ENCODE data around the gene ADGRD1.

Gene ADGRD1

DNA sequence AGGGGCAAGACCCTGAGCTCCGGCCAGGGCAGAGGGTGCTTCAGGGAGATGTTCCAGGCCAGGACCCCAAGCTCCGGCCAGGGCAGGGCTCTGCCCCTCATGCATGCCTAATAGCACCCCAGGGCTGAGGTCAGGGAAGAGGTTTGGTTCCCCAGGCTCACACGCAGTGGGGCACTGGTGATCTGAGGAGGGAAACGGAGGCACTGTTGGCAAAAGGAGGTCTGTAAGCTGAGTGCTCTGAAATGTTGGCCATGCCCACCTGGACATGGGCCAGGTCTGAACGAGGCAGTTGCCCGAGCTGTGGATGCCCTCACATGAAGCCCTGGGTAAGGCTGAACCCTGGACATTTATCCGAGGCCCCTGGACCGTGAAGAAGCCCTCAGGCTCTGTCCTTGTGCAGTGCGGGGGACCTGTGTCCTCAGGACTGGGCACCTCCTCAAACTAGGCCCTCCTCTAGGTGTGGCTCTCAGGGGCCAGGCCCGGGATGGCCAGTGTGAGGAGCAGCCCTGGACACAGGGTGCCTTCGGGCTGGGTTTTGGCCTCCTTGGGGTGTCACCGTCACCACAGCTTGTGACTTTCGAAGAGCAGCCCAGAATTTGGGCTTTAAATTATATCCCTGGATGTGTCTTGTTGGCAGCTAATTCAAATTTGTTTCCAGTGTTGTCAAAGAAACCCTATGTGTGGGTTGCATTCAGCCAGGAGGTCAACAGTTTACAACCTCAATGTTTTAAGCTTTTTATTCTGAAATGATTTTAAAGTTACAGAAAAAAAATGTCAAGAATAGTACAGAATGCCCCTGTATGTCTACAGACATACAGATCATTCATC is 66.8 kb downstream of the ADGRD1 start:
- DNase-seq = no peak

- no peak for DNase-seq
These were observed 67.4 kb downstream of the ADGRD1 start for GRCh38 chr12:131021154-131021541.

DNA sequence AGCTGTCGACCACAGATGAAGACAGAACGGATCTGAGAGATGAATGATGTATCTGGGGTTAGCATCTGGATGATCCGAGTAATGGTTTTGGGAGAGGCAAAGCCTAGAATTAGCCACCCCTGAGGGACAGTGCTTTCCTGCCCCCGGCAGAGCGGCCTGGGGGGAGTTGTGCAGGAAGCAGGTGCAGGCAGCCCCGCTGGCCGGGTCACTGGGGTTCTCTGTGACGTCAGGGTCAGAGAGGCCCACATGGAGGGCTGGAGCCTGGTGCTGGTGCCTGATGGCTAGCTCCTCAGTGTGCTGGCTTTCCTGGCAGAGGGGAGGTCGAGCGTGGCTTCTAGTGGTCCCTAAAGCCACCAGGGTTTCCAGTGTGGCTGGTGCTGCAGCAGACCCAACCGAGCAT is 70.3 kb downstream of the ADGRD1 start:
- no peak for DNase-seq

DNA sequence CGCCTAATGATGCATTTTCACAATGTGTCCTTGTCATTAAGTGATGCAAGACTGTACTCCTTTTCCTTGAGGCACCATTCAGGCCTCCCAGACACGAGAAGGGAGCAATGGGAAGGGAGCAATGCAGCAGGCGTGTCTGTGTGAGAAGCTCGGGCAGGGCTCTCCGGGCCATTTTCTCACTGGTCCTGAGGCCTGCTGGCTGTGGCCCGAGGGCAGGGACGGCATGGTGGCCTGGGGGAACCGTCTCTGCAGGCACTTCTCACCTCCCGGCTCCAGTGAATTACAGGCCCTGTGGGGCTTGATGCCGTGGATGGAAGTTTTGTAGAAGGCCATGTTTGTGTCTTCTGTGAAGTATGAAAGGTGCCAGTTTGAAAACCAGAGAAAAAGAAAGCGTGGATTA is 71.0 kb downstream of the ADGRD1 start:
- DNase-seq = no peak

- no peak for DNase-seq
These were observed 71.5 kb downstream of the ADGRD1 start for GRCh38 chr12:131025234-131025633.

DNA sequence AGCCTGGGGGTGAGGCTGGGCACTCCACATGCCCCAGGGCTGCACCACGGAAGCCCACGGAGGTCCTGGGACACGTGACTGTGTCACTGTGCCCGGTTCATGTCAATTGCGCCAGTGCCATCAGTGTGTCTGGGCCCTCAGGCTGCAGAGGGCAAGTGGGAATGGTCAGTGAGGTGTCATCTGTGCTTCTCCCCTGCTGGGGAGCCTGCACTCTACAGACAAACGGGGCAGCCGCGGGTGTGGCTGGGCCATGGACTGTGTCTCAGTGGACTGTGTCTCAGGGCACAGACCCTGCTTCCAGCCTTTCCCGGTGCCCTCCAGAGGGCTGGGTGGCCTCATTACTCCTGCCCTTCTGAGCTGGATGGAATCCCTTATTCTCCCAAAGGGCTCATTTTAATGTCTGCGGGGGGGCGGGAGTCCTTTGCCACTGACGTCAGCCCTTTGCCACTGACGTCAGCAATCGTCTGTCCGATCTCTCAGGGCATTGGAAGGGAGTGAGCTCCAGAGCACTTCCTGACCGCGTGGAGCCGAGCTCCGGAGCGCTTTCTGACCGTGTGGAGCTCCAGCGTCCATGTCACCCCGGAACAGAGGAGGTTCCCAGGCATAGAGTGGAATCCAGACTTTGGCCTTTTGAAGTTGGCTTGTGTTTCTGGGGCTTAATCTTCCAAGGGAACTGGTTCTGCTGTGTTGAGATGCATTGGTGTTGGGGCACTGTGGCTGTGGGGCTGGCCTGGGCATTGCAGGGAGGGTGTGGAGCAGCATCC is 72.4 kb downstream of the ADGRD1 start:
- no peak for DNase-seq

DNA sequence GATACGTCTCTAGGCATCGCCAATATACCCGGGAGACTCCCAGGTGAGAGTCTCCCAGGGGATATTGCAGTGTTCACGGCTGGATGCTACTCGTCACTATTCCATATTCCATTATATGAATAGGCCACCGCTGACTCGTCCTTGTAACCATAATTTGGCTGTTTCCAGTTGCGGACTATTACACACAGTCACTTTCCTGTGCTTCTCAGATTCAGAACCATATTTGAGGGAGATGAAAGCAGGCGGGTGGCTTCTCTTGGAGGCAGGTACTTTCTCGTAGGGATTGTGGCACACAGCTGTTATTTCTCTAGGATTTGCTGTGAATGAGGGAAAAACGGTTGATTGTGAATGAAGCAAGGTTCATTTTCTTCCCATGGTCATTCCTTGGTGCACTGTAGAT is 73.0 kb downstream of the ADGRD1 start:
- DNase-seq = no peak

DNA sequence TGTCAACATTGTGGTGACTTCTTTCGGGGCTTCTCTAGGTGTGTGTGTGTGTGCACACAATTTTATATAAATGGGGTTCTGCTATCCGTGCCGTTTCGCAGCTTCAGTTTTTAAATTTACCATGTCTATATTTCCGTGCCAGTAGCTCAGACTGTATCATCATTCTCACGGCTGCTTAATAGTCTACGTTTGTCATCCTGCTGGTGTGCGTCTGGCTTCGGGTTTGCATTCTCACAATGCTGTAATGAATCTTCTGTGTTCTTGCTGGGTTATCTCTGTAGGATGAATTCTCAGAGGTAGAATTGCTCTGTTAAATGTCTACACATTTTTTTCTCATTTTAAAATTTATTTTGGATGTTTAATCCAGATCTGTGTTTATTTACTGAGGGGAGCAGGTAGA is 73.6 kb downstream of the ADGRD1 start:
- no peak for DNase-seq

DNA sequence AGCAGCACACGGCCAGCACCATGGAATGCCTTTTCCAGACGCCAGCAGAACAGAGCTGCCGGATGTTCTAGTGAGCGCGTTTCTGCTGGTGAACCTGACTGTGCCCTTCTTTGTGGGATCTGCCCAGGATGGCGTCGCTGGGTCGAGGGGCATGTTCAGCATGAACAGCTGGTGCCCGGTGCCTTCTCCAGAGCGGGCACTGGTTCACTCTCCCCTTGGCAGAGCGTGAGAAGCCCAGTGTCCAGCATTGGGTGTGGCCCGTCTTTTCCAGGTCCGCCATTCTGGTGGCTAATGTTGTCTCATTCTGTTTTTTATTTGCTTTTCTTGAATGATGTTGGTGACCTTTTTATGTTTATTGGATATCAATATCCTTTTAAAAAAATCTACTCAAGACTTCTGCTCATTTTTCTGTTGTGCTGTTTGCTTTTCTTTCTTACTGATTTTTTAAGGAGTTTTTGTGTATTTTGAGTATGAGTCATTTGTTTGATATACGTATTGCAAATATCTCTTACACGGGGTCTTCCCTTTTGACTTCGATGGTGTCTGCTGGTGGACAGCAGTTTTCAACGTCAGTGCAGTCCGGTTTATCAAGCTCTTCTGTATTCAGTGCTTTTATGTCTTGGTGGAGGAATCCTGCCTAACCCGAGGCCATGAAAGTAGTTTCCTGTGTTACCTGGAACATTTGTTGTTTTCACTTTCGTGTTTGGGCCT is 74.3 kb downstream of the ADGRD1 start:
- DNase-seq = no peak

DNA sequence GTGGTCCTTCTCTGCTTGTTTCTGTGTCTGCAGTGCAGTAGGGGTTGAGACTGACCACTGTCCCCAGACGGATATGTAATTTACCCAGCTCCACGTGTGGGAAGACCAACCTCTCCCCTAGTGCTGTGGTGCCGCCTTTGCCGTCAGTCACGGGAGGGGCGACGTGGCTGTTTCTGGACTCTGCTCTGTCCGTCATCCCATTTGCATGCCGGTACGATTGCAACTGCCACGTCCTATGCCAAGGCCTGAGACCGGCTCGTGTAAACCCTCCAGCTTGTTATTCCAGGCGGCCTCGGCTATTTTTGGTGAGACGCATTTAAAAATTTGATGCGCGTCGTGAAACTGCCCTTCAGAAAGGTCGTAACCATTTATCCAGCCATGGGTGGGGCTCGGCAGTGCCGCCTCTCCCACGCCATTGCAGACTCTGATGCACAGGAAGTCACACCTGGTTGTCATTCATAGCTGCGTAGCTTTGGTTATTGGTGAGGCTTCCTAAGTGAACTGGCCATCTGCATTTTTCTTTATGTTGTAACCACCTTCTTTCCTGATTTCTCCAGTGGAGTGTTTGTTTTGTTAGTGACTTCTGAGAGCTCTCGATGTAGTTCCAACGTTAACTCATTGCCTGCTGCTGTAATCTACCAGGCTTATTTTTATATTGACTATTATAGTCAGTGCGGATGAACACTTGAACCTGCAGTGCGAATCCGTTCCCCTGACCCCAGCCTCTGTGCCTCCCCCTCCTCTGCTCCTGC is 75.1 kb downstream of the ADGRD1 start:
- no peak for DNase-seq

DNA sequence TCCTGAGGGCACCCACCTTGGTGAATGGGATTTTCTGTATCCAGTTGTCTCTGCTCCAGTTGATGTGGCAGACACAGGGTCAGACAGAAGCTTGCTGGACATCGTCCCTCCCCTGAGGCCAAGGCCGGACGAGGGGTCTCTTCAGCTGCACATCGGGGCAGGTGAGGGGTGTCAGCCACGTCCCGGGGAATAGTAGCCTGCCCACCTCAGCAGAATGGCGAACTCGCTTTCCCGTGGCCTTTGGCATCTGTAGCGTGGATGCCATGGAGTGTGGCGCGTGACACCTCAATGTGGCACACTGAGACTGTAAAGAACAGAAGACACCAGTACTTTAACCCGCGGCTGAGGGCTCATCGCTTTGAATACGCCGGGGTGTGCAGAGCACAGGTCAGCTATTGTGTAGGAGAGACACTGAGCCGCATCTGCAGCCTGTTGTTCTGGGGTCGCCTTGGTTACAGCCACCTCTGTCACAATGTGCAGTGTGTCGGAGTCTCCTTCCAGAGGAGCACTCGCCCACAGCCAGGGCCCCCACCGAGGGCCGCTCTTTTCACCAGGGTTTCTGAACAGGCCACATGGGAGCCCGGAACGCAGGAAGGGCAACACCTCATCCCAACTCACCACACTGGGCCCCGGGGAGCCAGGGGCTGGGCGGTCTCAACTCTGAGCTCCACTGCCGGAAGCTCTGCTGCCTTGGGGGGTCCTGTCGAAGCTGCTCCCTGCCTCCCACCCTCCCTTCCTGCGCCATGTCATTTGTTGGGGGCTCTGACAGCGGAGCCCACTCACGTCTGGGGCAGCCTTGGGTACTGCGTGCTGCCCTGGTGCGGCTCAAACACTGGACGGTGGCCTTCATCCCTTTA is 77.0 kb downstream of the ADGRD1 start:
- DNase-seq = no peak

DNA sequence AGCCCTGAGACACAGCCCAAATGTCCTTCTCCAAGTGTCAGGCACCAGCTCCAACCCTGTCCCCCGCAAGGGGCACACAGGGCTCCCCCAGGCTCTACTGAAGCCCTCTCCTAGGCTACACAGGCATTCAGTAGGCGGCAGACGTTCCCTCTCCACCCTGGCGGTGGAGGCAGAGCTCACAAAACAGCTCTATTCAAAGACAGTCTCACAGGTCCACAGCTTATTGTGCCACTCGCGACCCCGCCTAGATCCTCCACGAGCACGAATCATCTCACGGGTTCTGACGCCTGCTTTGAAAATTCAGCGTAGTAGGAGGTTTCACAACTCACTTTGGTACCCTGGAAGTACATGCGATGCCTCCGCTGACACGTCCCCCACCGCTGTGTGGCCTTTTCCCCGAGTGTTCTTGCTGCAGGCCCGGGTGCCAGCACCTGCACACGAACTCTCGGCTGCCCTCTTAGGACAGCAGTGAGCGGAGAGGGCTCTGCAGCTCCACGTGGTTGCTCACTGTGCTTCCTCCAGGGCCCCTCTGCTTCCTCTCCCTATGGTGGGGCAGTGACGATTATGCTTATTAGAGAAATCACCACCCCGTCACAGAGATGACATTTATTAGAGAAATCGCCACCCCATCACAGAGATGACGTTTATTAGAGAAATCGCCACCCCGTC is 78.5 kb downstream of the ADGRD1 start:
- no peak for DNase-seq

- DNase-seq = no peak
These were observed 79.8 kb downstream of the ADGRD1 start for GRCh38 chr12:131033486-131033885.

- DNase-seq = no peak
These were observed 80.3 kb downstream of the ADGRD1 start for GRCh38 chr12:131033886-131034482.

GRCh38 chr12:131034631-131035244 is 81.0 kb downstream of the ADGRD1 start:
- DNase-seq = no peak

DNA sequence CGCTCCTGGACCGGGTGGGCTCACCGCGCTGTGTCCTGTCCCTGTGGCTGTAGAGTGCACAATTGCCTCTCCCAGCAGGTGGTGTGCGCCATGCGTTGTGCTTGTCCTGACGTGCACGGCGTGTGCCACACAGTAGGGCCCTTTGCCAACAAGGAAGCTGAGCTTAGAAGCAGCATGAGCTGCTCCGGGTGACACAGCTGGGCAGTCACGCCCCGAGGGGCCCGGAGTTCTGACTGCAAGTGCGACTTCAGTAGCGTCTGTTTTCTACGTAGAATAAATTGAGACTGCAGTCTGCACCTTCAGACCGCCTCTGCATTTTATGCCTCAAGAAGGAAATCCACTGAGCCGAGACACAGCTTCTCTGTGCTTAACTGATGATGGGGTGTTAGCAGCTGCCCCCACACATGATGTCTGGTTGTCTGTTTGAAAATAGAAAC is 81.6 kb downstream of the ADGRD1 start:
- peak in 12 of 56 donors; percentile 7 to 55 (median 23) for DNase-seq

DNA sequence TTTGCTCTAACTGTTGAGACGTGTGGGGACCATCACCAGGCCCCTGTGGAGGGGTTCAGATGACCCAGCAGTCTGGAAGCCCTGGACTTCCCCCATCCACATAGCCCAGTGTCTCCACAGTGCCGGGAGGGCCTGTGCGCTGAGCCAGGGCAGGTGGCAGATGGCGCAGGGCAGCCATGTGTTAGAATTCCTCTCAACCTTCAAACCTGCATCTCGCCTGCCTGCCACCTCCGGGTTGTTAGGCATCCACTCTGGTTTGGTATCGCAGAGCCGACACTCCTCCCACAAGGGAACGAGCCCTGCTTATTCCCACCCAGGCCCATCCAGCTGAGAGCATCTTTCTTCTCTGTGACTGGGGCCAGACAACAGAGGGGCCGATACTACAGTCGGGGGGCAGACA is 84.5 kb downstream of the ADGRD1 start:
- no peak for DNase-seq

DNA sequence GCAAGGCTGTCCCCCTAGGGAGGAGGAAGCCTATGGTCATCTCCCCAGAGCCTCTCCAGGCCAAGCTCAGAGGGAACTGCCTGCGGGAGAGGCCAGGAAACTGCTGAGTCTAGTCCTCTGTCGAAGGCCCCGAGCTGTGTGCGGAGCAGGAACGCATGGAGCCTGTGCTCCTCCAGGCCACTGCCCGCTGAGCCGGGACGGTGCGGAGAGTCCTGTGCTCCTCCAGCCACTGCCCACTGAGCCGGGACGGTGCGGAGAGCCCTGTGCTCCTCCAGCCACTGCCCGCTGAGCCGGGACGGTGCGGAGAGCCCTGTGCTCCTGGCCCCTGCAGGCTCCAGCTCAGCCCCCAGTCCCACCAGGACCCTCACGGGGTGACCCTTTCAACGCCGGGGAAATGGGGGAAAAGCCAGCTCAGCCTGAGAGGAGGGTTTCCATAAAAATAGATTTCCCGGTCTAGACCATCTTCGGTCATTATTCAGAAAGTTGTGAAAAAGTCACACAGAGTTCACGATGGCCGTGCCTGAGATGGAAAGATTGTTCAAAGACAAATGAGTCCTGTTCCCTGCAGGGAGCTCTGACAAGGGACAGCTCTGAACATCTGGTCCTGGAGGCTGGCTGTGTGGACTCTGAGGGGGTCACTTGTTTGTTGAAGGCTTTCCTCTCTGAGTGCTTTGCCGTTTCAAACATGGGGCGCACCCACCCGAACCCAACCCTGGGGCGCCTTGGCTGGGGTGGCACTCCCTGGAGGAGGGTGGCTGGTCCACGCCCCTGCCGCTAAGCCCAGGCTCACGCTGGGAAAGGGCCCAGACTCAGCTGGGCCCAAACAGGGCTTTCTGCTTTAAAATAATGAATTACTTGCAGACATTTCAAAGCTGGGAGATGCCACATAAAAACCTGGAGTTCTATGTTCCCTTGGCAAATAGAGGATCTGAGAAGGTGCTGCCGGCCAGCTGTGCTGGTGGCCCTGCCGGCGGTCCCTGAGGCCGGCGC is 85.5 kb downstream of the ADGRD1 start:
- DNase-seq = no peak

All from amygdala (tissue), 56 donors.